Left ventricle myocardium inferior (tissue), 1 donor: Measurements from ENCODE around the gene DOCK9. TPM values are rescaled to one million over a fixed set of nuclear protein-coding genes. Genes with fewer than 3 reads are reported as not detected.

Source experiments
- DNase-seq: peaks from one replicate; pipeline ENCODE4 v3.0.0-alpha.2; 2020
- H3K27ac ChIP-seq: fragments of 200-600 bp; replicated peaks from 2 replicates; pipeline ENCODE4 v1.8.0; 2021
- H3K27me3 ChIP-seq: fragments of 200-600 bp; 2 replicates; pipeline ENCODE4 v1.8.0; 2021; ENCODE audit warnings: low read depth
- H3K36me3 ChIP-seq: fragments of 200-600 bp; 2 replicates; pipeline ENCODE4 v1.8.0; 2021
- H3K4me1 ChIP-seq: fragments of 200-600 bp; 2 replicates; pipeline ENCODE4 v1.8.0; 2021
- H3K4me3 ChIP-seq: fragments of 200-600 bp; 2 replicates; pipeline ENCODE4 v1.8.0; 2021; ENCODE audit warnings: mild to moderate bottlenecking, moderate library complexity
- H3K9me3 ChIP-seq: fragments of 200-600 bp; replicated peaks from 2 replicates; pipeline ENCODE4 v1.8.0; 2021
- intact Hi-C: fragments of 100-400 bp; cut with micrococcal nuclease; formaldehyde crosslinking; loops from one replicate; pipeline ENCODE4 v1.11.0; 2022
- long read RNA-seq: library from polyadenylated mRNA; unstranded; transcript quantifications from one replicate; pipeline ENCODE4 v2.0.0, GENCODE V29; 2021
- total RNA-seq: library from RNA; stranded (reverse); fragmentation: NEBNext Ultra II Directional; extraction: Animal tissue kit (Norgen Biotek cat#: 25700); gene quantifications from one replicate; pipeline ENCODE4 v1.2.1, GENCODE V29; 2021
- TF ChIP-seq, protein P1 (sequence below): fragments of 200-600 bp; IDR thresholded peaks from 2 replicates; pipeline ENCODE4 v1.8.0; 2021; ENCODE audit warnings: antibody characterized with exemption, mild to moderate bottlenecking, borderline replicate concordance
- donor health status: DM: no; HTN: yes; CAD: no; lungs with severe emphysema.

DOCK9 gene, protein sequence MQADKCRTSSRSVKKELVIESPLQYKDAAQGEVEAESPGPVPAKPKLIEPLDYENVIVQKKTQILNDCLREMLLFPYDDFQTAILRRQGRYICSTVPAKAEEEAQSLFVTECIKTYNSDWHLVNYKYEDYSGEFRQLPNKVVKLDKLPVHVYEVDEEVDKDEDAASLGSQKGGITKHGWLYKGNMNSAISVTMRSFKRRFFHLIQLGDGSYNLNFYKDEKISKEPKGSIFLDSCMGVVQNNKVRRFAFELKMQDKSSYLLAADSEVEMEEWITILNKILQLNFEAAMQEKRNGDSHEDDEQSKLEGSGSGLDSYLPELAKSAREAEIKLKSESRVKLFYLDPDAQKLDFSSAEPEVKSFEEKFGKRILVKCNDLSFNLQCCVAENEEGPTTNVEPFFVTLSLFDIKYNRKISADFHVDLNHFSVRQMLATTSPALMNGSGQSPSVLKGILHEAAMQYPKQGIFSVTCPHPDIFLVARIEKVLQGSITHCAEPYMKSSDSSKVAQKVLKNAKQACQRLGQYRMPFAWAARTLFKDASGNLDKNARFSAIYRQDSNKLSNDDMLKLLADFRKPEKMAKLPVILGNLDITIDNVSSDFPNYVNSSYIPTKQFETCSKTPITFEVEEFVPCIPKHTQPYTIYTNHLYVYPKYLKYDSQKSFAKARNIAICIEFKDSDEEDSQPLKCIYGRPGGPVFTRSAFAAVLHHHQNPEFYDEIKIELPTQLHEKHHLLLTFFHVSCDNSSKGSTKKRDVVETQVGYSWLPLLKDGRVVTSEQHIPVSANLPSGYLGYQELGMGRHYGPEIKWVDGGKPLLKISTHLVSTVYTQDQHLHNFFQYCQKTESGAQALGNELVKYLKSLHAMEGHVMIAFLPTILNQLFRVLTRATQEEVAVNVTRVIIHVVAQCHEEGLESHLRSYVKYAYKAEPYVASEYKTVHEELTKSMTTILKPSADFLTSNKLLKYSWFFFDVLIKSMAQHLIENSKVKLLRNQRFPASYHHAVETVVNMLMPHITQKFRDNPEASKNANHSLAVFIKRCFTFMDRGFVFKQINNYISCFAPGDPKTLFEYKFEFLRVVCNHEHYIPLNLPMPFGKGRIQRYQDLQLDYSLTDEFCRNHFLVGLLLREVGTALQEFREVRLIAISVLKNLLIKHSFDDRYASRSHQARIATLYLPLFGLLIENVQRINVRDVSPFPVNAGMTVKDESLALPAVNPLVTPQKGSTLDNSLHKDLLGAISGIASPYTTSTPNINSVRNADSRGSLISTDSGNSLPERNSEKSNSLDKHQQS (N-terminal part only)
- 36.8 TPM for total RNA-seq
- long read RNA-seq, full-length matches to known transcripts: 1 of 12 reads
- long read RNA-seq, partial matches to known transcripts: 5 of 12 reads
- long read RNA-seq, other reads (novel, unspliced or antisense): 6 of 12 reads

- Histone ChIP-seq H3K4me1 (peaks cover 74% of the 10 kb centered on the region), H3K4me3 (peak within 1 kb of the TSS; percentile 70), H3K27me3 (no peaks in the 10 kb centered on the region), H3K9me3 (no peaks in the 10 kb centered on the region), H3K27ac (peak within 1 kb of the TSS; percentile 92), H3K36me3 (no peaks in the 10 kb centered on the region)
- TF ChIP-seq, protein P1, sequence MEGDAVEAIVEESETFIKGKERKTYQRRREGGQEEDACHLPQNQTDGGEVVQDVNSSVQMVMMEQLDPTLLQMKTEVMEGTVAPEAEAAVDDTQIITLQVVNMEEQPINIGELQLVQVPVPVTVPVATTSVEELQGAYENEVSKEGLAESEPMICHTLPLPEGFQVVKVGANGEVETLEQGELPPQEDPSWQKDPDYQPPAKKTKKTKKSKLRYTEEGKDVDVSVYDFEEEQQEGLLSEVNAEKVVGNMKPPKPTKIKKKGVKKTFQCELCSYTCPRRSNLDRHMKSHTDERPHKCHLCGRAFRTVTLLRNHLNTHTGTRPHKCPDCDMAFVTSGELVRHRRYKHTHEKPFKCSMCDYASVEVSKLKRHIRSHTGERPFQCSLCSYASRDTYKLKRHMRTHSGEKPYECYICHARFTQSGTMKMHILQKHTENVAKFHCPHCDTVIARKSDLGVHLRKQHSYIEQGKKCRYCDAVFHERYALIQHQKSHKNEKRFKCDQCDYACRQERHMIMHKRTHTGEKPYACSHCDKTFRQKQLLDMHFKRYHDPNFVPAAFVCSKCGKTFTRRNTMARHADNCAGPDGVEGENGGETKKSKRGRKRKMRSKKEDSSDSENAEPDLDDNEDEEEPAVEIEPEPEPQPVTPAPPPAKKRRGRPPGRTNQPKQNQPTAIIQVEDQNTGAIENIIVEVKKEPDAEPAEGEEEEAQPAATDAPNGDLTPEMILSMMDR: no peak
- DNase-seq: peak; percentile 77
- intact Hi-C loops: loop anchor here (10.0 kb wide), 1 partner anchor 63 kb away; no protein-coding TSS in a partner anchor
Observed at GRCh38 chr13:98977568-98978265, at the start of gene DOCK9. DOCK9 (minus strand) TSS chr13:98978064; CDS start chr13:98977909, 155 bp downstream.

DNA sequence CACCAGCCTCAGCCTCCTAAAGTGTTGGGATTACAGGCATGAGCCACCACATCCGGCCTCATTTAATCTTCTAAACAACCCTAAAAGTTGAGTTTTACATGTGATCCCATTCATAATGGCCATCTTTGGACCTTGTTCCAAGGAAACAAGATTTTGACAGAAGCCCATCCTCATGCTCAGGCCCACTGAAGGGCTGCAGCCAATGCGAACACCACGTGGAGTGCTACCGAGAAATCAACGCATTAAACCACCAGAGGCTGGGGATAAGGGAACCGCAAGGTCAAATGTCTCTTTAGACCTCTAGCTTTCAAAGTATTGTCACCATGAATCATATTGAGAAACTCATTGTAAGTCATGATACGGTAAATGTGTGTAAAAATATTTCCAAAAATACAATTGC lies 49.4 kb upstream of the DOCK9 start:
- no peaks in the 10 kb centered on the region for H3K36me3 ChIP-seq
- H3K4me1 ChIP-seq: peaks cover 31% of the 10 kb centered on the region
- H3K4me3 ChIP-seq: no peak overlapping the region
- H3K27ac ChIP-seq: no peak overlapping the region
- H3K27me3 ChIP-seq: no peaks in the 10 kb centered on the region
- intact Hi-C loops: no loop called here
- DNase-seq: no peak
- TF ChIP-seq, protein P1: no peak
- peaks cover 4% of the 10 kb centered on the region for H3K9me3 ChIP-seq

- TF ChIP-seq, protein P1: no peak
- Histone ChIP-seq H3K9me3 (no peaks in the 10 kb centered on the region), H3K27ac (no peak overlapping the region), H3K36me3 (no peaks in the 10 kb centered on the region), H3K4me1 (peaks cover 22% of the 10 kb centered on the region), H3K4me3 (no peak overlapping the region), H3K27me3 (no peaks in the 10 kb centered on the region)
- intact Hi-C loops: no loop called here
- no peak for DNase-seq
Observed at GRCh38 chr13:99022941-99023340, 45.1 kb upstream of the DOCK9 start.

DNA sequence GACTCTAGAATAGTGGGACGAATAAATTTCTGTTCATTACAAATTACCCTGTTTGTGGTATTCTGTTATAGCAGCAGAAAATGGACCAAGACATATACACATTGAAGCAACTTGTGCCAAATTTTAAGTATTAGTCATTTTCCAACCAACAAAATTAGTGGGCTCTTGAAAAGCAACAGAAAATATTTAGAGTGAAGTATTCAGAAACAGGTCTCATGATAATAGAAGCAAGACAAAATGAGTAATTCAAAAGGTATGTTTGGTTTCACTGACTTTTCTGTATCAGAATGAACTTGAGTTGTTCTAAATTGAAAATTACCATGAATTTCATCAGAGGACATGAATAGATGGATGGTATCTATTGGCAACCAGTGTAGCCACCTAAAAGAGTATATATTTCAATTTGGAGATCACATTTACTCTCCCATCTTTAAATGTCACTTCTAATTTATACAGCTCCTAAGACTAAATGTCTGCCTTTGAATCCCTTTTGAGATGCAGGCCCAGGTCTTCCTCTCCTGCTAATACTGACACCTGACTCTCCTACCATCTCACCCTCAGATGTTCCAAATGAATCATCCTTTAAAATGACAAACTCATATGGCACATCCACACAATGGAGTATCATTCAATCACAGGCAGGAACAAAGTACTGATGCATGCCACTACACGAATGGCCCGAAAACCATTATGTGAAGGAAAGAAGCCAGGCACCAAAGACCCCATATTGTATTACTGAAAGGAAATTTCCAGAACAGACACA lies 40.7 kb upstream of the DOCK9 start:
- DNase-seq: no peak
- TF ChIP-seq, protein P1: no peak
- Histone ChIP-seq H3K27me3 (no peaks in the 10 kb centered on the region), H3K9me3 (no peaks in the 10 kb centered on the region), H3K4me3 (no peak overlapping the region), H3K27ac (no peak overlapping the region), H3K4me1 (peaks cover 14% of the 10 kb centered on the region), H3K36me3 (no peaks in the 10 kb centered on the region)
- intact Hi-C loops: no loop called here
